Stimulated activated CD8-positive, alpha-beta memory T cell treated with anti-CD3 and anti-CD28 coated beads, Interleukin-15, amount 100 ng/mL, for 24 hours (primary cell): ENCODE results near the gene SGSH.

Experiments
- DNase-seq: peaks from one replicate; pipeline ENCODE4 v3.0.0-alpha.2; 2020; ENCODE audit warnings: low read depth

SGSH gene

GRCh38 chr17:80227156-80227555 lies 7.0 kb upstream of the SGSH start:
- no peak for DNase-seq

DNA sequence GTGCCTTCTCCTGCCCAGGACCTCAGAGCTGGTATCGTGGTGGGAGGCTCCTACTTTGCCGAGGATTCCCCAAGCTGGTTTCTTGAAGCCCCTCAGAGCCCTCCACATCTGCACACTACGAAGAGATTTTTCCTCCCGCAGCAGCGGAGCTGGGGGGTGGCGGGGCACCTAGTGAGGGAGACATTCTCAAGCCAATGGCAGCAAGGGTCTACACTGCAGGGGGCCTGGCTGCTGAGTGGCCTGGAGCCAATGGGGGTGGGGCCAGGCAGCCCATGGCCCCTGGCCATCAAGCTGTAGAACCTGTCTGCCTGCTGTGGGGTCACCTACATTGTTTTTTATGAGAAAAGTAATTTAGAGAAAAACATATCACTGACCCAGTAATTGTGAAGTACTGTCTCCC lies 5.1 kb upstream of the SGSH start:
- DNase-seq: no peak

DNA sequence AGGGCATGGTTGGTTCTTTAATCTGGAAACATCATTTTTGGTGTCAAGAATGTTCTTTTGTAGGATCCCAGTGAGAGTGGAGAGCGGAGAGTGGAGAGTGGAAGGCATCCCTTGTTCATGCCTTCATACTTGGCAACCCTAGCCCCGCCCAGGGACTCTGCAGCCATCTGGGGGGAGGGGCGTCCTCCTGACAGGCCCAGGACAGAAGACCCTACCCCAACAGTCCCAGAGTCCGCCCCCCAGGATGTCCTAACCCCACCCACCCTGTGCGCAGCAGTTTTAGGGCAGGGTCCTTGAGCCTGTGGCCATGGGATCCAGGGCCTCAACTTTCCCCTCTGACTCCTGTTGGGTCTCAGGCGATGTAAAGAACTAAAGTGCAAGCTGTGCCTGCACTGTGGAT lies 4.5 kb upstream of the SGSH start:
- DNase-seq: no peak

GRCh38 chr17:80223838-80224497 lies 3.8 kb upstream of the SGSH start:
- no peak for DNase-seq

- DNase-seq: no peak
Observed at GRCh38 chr17:80223142-80223815, 3.1 kb upstream of the SGSH start.

- DNase-seq: no peak
Observed at GRCh38 chr17:80222376-80223141, 2.4 kb upstream of the SGSH start.

DNA sequence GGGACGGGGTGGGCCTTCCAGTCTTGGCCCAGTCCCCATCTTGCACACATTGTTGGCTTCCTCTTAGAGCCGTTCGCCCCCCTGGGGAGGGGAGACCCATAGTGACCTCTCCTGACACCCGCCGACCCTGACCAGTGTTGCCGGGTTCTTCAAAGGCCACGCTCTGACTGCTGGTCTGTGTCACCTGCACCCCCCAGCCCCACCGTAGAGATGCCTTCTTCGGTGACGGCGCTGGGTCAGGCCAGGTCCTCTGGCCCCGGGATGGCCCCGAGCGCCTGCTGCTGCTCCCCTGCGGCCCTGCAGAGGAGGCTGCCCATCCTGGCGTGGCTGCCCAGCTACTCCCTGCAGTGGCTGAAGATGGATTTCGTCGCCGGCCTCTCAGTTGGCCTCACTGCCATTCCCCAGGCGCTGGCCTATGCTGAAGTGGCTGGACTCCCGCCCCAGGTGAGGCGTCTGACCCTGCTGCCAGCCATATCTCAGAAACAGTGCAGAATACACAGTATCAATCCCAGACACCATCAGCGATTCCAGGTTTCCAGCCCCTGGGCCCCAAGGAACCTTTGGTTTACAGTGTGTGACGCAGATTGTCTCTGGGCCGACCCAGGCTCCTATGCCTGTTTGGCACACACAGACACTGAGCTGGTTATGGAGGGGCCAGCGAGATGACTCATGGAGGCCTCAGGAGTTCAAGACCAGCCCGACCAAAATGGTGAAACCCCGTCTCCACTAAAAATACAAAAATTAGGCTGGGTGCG lies 1.4 kb upstream of the SGSH start:
- no peak for DNase-seq

GRCh38 chr17:80220736-80221215 lies 643 bp upstream of the SGSH start:
- no peak for DNase-seq

DNA sequence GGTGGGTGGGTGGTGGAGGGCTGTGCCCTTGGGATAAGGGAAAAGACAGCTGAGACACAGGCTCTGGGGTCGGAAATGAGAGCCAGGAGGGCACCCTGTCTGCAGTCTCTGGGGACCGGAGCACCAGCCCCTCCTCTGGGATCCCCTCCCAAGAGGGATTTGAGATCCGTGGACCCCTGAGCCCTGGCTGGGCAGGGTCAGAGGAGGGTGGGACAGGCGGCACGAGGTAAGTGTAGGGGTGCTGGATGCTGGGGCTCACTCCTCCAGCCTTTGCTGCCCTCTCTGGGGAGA lies 425 bp downstream of the SGSH start:
- no peak for DNase-seq

GRCh38 chr17:80219013-80219762 lies 945 bp downstream of the SGSH start:
- DNase-seq: peak; percentile 78

- no peak for DNase-seq
Observed at GRCh38 chr17:80218391-80218790, 1.7 kb downstream of the SGSH start.

DNA sequence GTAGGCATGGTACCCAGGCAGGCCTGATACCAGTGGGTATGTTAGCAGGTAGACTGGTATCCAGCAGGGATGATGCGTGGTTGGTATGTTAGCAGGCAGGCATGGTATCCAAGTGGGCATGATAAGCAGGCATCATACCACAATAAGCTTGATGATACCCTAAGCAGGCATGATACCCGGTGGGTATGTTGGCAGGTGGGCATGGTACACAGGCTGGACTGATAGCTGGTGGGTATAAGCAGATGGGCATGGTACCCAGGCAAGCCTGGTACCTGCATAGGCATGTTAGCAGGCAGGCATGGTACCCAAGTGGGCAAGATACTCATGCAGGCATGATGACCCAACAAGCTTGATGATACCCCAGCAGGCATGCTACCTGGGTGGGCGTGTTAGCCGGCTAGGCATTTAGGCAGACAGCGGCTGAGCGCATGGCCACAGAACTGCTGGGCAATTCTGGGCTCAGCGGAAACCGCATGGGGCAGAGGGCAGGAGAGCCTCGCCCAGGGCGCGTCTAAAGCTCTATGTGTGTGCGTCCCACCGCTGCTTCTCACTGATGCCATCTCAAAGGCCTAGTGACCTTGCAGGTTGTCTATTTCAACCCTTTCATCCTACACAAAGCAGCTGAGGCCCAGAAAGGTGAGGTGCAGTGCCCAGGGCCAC lies 2.3 kb downstream of the SGSH start:
- DNase-seq: no peak

DNA sequence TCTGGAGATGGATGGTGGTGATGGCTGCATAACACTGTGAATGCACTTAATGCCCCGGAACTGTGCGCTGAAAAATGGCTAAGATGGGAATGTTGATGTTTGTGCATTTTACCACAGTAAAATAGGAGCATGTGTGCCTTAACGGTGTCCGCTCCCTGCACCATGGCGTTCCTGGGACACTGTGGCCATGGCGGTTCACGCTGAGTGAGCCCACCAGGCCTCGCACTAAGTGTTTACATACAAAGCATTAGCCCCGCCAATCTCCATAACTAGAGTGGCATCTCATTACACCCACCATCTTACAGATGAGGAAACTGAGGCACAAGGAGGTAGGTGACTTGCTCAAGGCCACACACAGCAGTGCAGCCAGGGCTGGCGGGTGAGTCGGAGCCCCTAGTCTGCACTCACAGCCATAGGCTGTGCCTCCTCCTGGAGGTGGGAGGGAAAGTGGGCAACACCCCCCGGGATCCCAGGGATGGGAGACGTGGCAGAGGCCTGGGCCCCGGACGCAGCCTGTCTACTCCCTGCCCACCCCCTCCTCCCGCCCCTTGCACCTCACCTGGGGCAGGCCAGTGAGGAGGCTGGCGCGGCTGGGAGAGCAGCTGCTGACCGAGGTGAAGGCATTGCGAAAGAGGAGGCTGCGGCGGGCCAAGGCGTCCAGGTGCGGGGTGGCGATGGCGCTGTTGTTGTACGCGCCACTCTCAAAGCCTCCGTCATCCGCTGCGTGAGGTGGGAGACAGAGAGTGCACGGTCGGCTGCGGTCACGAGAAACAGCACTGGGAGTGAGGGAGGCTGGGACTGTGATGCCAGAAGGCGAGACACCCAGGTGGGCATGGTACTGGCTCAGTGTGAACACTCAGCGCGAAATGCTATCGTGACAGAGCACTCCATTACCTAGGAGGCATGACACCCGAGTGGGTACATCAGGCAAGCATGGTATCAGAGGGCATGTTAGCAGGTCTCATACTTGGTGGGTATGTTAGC lies 3.4 kb downstream of the SGSH start:
- no peak for DNase-seq

DNA sequence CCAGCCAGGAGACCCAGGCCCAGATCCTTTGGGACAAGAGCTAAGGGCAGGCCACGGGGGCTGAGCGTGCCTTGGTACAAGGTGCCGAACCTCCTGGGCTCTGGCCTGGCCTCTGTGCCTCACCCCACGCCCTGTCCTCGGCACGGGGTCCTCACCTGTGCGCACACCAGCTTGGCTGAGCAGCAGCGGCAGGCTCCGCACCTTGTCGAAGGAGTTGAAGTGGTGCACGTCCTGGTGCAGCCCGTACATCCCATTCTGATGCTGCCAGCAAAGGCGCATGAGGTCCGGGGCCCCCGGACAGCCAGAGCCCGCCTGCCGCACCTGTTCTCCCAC lies 5.3 kb downstream of the SGSH start:
- no peak for DNase-seq

- no peak for DNase-seq
Observed at GRCh38 chr17:80214012-80214877, 5.9 kb downstream of the SGSH start.

GRCh38 chr17:80213643-80213975 lies 6.5 kb downstream of the SGSH start:
- no peak for DNase-seq

DNA sequence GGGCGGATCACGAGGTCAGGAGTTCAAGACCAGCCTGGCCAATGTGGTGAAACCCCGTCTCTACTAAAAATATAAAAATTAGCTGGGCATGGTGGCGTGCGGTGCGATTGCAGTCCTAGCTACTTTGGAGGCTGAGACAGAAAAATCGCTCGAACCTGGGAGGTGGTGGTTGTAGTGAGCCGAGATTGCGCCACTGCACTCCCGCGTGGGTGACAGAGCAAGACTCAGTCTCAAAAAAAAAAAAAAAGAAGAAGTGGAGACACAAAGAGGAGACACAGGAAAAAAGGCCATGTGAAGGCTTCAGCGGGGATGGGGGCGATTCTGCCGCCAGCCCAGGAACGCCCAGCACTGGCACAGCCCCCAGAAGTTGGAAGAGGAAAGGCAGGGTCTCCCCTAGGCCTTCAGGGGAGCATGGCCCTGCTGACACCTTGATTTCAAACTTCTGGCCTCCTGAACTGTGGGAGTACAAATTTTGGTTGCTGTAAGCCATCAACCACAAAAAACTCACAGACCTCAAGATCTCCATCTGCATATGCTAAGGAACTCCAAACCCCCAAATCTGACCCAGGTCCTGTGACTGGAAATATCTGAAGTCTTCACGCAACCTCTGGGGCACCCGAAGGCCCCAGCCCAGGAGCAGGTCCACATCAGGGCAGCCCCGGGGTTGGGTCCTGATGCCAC lies 7.0 kb downstream of the SGSH start:
- no peak for DNase-seq

GRCh38 chr17:80212511-80212910 lies 7.6 kb downstream of the SGSH start:
- DNase-seq: no peak

GRCh38 chr17:80212109-80212508 lies 8.0 kb downstream of the SGSH start:
- DNase-seq: no peak
